ENCODE measurements around the gene ALKBH1.
"Not testable (repeated sequence)": the region's sequence is repeated elsewhere in the genome, so short reads cannot be mapped to it uniquely, and the experiment has no call there.

ALKBH1 gene

DNA sequence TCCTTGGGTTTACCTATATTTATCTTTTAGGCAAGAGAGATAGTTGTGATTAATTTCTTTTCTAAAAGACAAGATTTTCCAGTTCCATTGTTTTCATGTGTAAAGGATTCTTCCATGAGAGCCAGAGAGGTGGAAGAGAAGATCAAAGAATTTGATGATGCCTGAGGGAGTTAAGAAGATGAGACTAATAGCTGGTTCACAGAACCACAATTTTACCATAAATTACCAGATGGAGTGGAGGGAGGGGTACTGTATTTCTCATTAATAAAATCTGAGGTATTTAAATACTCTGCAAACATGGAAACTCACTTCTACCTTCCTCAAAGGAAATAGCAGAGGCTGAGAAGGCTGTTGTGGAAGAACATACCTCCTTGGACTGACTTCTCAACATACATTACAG lies 34.6 kb downstream of the ALKBH1 start:
- DNase-seq = no peak

DNA sequence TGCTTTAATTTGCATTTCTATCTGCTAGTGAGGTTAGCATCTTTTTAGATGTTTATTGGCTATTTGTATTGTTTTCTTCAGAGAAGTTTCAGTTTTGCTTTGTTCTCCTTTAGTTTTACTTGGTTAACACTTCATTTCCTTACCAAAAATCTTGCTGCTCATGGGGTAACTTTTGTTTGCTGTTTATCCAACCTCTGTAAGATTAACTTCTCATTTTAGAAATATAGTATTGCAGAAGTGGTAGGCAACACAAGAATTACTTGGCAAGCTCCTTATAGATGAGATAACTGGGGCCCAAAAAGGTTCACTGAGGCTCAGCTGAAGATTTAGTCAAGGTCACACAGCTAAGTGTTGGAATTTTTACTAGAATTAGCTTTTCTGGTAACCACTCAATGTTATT lies 40.5 kb downstream of the ALKBH1 start:
- no peak for DNase-seq

DNA sequence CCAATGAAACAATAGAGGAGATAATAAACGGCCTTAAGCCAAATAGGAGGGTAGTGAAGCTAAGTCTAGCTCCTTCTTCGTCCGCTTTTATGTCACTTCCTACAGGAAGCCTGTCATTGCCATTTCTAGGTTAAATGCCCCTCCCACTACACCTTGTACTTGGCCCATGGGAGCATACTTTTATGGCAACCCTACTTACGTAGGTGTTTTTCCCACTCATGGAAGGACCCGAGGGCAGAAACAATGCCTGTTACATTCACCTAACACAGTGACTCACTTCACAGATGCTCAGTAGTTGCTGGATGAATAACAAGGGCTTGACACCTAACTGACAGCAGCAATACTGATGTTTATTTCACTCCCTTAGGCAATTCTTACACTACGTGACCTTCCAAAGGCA lies 44.5 kb downstream of the ALKBH1 start:
- no peak for DNase-seq

DNA sequence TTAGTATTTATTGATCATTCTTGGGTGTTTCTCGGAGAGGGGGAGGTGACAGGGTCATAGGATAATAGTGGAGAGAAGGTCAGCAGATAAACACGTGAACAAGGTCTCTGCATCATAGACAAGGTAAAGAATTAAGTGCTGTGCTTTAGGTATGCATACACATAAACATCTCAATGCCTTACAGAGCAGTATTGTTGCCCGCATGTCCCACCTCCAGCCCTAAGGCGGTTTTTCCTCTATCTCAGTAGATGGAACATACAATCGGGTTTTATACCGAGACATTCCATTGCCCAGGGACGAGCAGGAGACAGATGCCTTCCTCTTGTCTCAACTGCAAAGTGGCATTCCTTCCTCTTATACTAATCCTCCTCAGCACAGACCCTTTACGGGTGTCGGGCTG lies 46.3 kb downstream of the ALKBH1 start:
- not testable (repeated sequence) for DNase-seq

DNA sequence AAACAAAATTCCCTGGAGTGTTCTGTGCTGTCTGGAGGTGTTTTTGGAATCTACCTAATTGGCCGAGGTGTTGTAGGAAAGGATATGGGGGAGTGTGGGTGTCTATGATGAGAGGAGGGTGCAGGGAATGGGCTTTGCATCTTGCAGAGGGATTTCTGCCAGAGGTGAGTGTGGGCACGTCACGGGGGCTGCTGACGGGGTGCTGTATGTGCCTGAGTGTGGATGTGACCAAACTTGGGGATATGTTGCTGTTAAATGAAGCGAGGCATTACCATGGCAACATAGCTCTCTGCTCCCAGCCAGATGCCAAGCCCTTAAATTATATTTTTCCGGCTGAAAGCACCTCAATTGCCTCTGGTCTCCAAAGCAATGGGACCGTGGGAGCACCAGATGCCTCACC lies 47.1 kb downstream of the ALKBH1 start:
- DNase-seq = peak; percentile 92

DNA sequence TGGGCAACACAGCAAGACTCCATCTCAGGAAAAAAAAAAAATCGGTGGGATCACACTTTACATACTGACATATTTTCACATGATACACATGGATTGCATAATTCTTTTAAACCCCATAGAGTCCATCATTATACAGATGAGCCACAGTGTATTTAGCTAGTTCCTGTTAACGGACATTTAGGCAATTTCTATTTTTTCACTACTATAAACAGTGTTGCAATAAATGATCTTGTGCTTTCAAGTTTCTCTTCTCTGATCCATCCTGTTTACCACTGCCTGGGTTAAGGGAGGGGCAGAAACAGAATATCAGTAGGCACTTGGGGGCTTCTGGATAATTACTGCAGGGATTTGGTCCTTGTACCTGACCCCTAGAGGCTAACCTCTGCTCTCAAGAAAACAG lies 48.0 kb downstream of the ALKBH1 start:
- peak; percentile 47 for DNase-seq

DNA sequence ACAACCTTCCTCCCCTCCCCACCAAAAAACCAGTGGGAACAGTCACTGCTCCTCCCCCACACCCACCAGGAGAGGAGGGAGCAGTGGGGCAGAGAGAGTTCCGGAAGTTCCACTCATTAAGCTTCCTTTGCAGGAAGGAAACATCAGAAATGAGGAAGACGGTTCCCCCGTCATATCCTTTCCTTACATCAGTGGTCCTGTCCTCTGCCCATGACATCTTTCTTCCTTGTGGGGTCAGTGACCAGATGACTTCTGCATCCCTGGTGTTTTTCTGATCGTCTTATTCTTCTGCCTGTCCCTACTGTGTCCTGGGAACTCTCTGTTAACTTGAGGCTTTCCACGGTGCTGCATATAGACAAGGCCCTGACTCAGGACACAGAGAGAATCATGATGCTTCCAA lies 50.5 kb downstream of the ALKBH1 start:
- no peak for DNase-seq

DNA sequence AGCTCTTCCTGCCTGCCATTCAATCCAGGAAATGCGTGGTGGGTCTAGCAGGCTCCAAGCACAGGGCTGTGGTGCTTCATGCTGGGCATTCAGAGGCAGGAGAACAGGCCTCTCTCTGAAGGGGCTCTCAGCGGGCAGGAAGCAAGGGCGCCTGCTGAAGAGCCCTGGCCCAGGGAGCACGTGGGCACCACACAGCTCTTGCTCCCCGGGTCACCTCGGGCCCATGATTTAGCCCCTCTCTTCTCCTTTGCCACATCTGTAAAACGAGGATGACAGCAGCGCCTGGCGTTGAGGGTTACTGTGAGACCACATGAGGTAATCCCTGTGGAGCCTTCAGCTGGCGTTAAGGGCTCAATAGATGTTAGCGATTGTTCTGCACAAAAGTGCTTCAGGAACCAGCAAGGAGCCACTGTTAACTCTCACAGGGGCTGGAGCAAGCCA lies 53.8 kb downstream of the ALKBH1 start:
- peak; percentile 33 for DNase-seq

DNA sequence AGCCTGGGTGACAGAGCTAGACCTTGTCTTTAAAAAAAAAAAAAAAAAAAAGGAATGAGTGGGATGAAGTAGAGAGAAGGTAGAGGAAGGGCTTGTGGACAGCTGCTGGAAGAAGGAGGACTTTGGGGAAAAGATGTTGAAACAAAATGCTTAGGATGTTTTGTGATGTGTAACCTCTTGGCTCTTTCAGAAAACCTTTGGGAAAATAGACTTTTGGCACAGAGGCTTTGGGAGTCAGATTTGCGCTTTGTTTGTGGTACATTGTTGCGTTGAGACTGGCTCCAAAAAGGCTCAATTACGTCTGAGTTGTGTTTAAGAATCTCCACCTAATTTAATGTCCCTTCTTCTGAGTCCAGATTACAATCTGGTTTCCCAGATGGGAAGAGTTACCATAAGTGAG lies 58.5 kb downstream of the ALKBH1 start:
- DNase-seq = no peak

DNA sequence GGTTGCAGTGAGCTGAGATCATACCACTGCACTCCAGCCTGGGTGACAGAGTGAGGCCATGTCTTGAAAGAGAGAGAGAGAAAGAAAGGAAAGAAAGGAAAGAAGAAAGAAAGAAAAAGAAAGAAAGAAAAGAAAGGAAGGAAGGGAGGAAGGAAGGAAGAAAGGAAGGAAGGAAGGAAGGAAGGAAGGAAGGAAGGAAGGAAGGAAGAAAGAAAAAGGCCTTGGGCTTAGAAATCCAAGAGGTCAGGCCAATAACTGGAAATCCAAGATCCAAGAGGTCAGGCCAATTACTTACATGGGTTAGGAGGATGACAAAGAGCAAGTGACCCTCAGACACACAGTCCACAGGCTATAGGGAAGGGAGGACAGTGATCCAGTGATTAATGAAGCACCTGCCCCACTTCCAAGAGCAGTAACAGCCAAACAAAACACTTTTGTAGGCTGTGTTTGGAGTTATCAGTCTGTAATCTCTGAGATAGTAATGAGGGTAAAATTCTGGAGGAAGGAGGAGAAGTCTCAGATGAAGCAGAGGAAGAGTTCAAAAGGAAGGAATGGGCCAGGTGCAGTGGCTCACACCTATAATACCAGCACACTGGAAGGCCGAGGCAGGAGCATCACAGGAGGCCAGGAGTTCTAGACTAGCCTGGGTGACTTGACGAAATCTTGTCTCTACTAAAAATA lies 59.2 kb downstream of the ALKBH1 start:
- no peak for DNase-seq

DNA sequence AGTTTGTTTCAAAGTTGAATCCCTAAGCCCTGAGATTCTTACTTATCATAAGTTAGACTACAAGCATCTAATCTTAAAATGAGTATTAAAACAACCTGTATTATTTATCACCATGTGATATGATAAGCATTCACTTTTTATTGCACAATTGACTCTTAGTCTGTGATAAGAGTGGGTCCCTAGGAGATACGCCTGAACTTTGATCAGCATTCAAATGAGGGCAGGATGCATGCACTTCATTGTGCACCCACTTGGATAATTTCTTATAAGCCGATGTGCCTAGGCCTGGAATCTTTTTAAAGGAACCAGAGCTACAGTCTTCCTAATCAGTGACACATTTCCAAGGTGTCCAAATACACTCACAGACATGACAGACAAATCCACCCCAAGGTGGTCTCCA lies 60.0 kb downstream of the ALKBH1 start:
- DNase-seq = no peak

DNA sequence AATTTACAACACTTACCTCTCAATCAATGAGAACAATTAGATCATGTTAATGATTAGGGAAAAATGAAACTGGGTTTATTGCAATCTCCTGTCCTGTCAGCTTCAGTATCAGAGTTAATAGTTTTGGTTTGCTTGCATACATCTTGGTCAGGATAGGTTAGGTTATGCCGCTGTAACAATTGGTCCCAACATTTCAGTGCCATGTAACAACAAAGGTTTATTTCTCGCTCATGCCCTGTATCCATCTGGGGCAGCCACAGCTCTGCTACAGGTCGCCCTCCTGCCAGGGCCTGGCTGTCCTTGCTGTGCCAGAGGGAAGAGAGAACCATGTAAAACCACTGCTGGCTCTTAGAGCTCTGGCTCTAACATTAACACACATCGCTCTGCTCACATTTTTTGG lies 60.9 kb downstream of the ALKBH1 start:
- no peak for DNase-seq

DNA sequence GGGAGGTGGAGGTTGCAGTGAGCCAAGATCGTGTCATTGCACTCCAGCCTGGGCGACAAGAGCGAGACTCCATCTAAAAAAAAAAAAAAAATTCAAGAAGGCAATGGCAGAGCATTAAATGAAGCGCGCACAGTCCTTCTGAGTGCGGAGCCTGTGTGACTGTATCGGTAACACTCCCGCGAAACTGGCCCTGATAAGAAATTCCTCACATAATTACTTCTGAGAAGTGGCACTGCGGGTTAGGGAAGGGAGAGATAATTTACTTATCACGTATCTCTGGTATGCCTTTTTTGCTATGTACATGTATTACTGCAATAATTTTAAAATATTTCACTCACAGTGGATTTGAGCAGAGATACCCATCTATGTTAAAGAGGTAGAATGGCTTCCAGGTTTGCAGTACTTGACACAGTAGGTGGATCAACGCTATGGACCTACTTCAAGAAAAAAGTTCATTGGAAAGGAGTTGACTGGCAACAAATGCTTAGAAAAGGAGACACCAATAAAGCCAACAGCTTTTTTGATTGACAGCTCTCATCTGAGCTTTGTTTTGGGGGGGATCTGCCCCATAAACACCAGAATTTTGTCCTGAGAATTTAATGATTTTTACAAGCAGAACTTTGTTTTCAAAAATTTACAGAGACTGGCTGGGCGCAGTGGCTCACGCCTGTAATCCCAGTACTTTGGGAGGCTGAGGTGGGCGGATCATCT lies 62.1 kb downstream of the ALKBH1 start:
- no peak for DNase-seq

DNA sequence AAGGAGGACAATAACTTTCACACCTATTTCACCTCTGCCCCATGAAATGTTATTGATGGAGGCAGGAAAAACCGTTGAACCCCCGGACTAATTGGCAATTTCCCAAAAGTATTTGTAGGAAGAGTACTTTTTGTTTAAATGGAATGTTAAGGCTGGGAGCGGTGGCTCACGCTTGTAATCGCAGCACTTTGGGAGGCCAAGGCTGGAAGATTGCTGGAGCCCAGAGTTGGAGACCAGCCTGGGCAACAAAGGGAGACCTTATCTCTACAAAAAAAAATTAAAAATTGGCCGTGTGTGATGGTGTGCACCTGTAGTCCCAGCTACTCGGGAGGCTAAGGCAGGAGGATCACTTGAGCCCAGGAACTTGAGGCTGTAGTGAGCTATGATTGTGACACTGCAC lies 65.4 kb downstream of the ALKBH1 start:
- DNase-seq = peak; percentile 13

DNA sequence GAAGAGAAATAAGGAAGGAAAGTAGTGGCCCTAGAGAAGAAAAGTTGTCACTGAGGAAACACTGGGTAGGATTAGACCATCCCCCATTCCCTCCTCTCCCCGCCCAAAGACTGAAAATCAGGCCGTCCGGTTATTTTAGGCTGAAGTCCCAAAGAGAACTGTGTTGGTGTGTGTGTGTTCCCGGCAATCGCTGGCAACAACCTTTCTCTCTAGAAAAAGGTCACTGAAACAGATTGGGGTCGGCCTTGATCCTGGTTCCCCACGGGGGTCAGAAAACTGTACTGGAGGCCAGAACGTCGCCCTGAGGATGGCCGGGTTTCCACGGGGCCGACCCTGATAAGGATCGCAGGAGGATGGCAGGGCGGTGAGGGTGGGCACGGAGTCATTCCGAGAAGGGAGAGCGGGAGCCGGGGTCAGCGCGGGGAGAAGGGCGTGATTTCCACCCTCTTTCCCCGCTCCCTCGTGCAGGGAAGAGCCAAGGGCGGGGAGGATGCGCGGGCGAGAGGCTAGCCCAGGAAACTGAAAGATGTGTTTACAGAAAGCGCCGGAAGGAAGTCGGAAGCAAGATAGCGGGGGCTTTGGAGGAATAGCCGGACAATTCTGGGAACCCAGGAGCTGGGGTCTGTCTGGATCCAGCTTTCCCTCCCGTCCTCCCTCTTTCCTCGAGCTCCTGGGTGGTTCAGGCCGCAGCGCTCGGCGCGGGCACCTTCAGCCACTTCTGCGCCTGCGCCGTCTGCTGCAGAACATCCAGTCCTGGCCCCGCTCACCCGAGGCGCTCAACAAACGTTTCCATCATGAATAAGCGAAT lies 66.1 kb downstream of the ALKBH1 start:
- peak; percentile 83 for DNase-seq

DNA sequence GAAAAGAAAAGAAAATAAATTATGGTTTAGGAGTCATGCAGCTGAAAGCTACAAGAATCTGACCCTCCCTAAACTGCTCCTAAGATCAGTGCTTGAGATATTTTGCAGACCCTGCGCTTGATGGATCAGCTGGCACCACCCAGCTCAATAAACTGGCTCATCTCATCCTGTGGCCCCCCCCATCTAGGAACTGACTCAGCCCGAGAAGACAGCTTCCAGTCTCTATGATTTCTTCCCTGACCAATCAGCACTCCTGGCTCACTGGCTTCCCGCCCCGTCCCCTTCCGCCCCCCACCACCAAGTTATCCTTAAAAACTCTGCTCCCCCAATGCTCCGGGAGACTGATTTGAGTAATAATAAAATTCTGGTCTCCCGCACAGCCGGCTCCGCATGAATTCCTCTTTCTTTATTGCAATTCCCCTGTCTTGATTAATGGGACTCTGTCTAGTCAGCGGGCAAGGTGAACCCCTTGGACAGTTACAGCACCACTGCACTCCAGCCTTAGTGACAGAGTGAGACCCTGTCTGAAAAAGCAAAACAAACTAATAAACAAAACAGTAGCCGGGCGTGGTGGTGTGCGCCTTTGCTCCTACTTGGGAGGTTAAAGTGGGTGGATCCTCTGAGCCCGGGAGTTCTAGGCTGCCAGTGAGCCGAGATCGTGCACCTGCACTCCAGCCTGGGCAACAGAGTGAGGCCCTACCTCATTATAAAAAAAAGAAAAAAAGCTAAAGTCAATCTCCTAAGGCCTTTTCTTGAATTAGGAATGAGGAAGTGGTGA lies 66.9 kb downstream of the ALKBH1 start:
- DNase-seq = no peak

DNA sequence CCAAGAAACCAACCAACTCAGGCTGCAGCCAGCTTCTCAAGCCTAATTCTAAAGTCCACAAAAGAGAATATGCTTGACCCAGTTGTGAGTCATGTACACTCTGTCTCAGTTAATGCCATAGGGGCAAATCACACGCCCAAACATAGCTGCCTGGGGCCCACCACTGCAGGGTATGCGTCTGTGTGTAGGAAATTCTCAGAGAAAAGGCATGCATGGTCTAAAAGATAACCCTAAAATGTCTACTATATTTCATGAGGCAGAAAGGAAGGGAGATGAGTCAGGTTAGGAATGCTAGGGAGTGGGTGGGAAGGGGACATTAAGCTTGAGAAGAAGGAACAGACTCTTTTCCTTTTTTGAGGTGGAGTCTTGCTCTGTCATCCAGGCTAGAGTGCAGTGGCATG lies 69.1 kb downstream of the ALKBH1 start:
- no peak for DNase-seq

DNA sequence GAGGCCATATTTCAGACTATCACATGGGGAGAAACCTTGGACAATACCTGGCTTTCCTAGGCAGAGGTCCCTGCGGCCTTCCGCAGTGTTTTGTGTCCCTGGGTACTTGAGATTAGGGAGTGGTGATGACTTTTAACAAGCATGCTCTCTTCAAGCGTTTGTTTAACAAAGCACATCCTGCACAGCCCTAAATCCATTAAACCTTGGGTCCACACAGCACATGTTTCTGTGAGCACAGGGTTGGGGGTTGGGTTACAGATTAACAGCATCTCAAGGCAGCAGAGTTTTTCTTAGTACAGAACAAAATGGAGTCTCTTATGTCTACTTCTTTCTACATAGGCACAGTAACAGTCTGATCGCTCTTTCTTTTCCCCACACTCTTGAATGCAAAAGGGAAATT lies 72.0 kb downstream of the ALKBH1 start:
- not testable (repeated sequence) for DNase-seq

DNA sequence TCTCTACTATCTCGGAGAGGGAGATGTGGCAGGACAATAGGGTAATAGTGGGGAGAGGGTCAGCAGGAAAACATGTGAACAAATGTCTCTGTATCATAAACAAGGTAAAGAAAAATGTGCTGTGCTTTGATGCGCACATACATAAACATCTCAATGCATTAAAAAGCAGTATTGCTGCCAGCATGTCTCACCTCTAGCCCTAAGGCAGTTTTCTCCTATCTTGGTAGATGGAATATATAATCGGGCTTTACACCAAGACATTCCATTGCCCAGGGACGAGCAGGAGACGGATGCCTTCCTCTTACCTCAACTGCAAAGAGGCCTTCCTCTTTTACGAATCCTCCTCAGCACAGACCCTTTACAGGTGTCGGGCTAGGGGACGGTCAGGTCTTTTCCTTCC lies 72.4 kb downstream of the ALKBH1 start:
- not testable (repeated sequence) for DNase-seq

DNA sequence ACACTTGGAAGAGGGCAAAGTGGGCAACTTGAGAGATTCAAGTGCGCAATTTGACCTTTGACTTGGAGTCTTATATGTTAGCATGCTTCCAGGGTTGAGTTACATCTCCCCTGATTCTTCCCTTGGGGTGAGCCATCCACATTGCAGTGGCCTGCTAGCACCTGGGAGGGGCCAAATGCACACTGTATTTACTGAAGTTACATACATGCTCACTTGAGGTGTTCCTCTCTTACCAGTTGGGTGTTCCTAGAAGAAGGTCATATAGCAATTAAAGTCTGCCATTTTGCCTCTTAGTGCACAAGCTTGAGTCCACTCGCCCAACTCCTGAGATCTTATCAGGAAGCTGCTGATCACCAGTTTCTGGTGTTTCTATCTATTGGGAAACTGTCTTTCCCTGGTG lies 77.7 kb downstream of the ALKBH1 start:
- no peak for DNase-seq

DNA sequence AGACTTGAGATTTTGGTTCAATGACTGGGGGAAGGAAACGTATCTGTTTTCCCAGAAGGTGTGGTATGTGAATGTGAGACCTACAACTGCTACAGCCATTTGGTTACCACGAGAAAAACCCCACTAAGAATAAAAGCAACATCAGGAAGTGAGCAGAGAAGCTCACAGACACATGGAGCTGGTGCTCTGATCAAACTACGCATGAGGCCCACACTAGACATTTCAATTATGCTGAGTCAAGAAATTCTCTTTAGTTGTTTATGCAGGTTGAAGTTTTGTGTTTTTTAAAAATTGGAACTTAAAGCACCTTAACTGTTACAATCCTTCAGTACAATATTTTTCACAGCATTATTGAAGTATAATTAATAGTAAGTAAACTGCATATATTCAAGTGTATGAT lies 82.5 kb downstream of the ALKBH1 start:
- DNase-seq = no peak

DNA sequence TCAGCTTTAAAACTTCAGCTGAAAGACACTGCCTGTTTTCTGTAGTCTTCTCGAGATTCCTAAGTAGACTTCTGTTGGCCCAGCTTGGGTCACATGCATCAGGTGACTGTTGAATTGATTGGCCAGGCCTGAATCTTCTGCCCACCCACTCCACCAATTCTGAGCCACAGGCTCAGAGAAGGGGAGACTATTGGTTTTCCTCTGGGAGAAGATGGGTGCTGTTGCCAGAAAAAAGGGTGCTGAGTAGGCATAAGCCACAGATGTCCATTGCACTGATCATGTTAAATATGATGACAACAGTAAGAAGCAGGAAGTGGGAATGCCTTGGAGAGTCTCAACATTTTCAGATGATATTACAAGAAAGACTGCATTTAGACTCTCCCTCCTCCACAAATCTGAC lies 84.6 kb downstream of the ALKBH1 start:
- DNase-seq = no peak

Data from retina (tissue), 1 donor.